ENCODE measurements around the gene ZBTB12. TPM values are rescaled to one million over a fixed set of nuclear protein-coding genes. Genes with fewer than 3 reads are reported as not detected.

Gene ZBTB12
- total RNA-seq, 4 donors from 2014 or later, result 0.38 to 1.7 (median 0.93) TPM

DNA sequence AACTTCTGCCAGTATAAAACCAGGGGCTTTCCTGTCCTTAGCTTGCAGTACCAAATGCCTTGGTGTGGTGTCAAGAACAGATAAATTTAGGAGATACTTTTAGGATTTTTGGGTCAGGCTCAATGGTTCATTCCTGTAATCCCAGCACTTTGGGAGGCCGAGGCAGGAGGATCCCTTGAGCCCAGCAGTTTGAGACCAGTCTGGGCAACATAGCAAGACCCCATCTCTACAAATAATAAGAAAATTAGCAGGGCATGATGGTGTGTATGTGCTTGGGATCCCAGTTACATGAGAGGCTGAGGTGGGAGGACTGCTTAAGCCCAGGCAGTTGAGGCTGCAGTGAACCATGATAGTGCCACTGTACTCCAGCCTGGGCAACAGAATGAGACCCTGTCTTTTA is 3.2 kb upstream of the ZBTB12 start:
- TF ChIP-seq, protein P1, sequence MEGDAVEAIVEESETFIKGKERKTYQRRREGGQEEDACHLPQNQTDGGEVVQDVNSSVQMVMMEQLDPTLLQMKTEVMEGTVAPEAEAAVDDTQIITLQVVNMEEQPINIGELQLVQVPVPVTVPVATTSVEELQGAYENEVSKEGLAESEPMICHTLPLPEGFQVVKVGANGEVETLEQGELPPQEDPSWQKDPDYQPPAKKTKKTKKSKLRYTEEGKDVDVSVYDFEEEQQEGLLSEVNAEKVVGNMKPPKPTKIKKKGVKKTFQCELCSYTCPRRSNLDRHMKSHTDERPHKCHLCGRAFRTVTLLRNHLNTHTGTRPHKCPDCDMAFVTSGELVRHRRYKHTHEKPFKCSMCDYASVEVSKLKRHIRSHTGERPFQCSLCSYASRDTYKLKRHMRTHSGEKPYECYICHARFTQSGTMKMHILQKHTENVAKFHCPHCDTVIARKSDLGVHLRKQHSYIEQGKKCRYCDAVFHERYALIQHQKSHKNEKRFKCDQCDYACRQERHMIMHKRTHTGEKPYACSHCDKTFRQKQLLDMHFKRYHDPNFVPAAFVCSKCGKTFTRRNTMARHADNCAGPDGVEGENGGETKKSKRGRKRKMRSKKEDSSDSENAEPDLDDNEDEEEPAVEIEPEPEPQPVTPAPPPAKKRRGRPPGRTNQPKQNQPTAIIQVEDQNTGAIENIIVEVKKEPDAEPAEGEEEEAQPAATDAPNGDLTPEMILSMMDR (IDR thresholded peaks at IDR 0.05; ENCODE audit: low read depth), result no peak

DNA sequence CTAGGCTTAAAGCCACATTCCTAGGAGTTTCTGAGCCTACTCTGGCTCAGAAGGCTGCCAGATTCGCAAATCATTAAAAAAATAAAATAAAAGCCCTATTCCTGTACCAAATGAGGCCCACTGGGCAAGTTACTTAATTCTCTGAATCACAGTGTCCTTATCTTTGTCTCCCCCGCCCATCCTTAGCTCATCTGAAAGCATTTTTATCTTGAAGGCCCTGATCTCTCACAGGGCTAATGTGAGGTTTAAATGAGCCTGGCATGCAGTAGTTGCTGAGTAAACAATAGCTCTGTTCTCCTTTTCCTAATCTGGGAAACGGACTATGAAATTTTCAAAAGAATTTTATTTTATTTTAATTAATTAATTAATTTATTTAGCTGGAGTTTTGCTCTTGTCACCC is 2.1 kb upstream of the ZBTB12 start:
- TF ChIP-seq, protein P1 (IDR thresholded peaks at IDR 0.05; ENCODE audit: low read depth), result no peak

DNA sequence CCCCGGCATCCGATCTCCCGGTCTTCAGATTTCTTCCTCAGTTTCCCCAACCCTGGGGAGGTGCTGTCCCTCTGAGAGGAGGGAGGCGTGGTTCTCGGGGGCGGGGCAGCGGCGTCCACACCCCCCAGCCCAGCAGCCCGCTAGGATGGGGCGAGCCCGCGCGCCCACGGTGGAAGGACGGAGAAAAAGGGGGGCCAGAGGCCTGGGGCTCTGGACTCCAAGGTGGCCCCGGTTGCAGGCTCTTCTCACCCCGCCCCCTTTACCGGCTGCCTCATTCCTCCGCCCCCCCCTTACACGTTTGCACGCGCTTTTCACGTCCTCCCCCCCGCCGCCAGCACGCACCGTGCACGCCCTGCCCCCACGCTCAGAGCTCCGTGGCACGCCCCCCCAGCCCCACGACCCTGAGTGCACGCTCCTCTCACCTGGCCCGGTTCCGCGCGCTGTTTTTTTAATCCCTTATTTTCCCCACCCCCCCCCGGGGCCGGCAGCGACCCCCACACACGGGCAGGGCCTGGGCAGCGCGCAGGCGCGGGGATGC is 402 bp downstream of the ZBTB12 start:
- TF ChIP-seq, protein P1 (IDR thresholded peaks at IDR 0.05; ENCODE audit: low read depth), result no peak

DNA sequence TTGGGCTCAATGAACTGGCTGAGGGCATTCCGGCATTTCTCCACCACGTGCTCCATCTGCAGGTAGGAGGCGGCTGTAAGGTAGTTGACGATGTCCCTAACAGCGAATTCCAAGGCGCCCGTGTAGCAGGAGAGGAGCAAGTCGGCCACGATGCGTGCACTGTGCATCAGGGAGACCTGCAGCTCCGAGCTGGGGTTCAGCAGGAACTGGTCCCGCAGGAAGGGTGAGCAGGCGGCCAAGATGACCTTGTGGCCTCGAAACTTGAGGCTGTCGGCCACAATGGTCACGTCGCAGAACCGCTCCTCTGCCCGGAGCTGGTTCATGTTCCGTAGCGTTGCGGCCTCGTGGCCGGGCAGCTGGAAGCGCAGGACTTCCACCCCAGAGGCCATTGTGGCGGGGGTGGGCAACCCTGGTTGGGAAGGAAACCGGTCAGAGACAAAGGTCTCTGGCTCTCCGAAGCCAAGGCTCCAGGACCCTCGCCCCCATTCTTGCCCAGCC is 920 bp downstream of the ZBTB12 start:
- TF ChIP-seq, protein P1 (IDR thresholded peaks at IDR 0.05; ENCODE audit: low read depth), result no peak

DNA sequence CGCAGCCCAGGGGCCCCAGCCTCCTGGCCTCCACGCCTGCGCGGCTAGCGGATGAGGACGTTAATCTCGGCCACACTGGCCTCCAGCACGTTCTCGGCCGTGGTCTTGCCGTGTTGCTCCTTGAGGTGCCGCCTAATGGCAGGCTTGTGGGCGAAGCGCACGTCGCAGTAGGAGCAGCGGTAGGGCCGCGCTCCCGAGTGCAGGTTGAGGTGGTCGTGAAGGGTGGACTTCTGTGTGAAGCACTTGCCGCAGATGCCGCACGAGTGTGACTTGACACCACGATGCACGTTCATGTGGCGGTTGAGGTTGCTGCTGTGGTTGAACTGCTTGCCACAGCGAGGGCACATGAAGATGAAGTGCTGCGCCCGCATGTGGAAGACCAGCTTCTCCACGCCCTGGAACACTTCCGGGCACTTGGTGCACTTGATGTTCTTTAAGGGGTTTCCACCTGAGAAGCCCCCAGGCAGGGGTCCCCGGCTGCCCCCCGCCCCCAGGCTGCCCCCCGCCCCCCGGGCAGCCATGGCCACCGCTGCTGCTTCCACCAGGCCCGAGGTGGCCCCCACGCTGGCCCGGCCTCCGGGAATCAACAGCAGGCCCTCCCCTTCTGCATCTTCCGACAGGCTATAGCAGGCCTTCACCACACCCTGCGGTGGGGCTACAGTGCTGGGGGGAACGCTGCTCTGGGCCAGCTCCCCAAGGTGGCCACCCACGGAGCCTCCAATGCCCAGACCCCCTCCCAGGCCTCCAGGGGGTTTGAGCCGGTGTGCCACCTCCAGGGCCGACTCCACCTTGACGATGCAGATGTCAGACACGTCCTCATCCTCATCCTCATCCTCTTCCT is 1.8 kb downstream of the ZBTB12 start:
- TF ChIP-seq, protein P1 (IDR thresholded peaks at IDR 0.05; ENCODE audit: low read depth), result no peak

DNA sequence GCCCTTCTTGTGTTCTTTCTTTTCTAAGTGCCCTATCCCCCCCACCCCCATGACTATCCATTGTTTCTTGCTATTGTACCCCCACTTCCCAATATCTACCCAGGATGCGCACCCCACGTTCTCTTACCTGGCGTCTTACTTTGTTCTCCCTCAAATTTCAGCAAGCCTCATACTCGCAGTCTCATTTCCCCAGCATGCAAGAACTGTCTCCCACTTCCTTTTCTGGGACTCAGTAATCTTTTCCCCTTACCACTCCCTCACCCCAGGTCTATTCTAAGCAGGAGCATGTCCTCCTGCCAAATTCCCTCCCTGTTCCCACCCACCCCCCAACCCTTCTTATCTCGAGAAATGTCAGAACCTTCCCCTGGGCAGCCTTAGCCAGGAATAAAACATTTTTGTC is 2.7 kb downstream of the ZBTB12 start:
- TF ChIP-seq, protein P1 (IDR thresholded peaks at IDR 0.05; ENCODE audit: low read depth), result no peak

DNA sequence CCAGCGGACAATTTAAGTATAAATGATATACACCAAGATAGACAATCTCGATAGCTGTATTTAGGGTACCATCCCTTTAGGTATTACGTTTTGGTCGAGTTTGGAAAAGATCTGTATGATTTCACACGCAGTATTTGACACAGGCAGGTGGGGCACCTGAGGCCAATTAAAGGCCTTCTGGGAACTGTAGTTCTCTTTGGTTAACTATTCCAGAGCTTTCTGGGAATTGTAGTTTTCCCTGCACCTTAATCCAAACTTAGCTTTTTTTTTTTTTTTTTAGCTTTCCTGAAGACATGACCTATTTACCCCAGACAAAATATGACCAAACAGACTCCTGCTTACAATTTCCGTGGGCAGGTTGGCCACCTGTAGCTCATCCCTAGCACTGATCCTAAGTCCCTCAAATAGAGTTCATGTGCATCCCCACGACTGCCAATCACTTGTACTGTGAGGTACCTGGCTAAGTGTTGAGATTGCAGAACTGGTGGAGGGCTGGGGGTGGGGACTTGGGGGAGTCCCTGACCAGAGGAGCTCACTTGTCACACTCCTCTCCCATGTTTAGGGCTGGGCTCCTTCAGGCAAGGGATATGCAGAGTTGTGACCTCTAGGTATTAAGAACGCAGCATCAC is 3.4 kb downstream of the ZBTB12 start:
- TF ChIP-seq, protein P1 (IDR thresholded peaks at IDR 0.05; ENCODE audit: low read depth), result no peak

All from subcutaneous adipose tissue (tissue), 4 donors.